Keratinocyte (primary cell): ENCODE results near the gene TNNT3.

ENCODE experiments used
- EZH2 ChIP-seq: IDR thresholded peaks from one replicate; pipeline ENCODE4 v1.6.1; 2012; ENCODE audit warnings: inconsistent platforms, mild to moderate bottlenecking, low read length, moderate library complexity
- TF ChIP-seq, protein P1 (sequence below), 3 experiments: IDR thresholded peaks in 1 of 3; conservative IDR thresholded peaks in 1 of 3; optimal IDR thresholded peaks in 1 of 3; 2 replicates in 2 of 3; 3 replicates in 1 of 3; pipeline versions ENCODE3 to v1.5.1; 2011; ENCODE audit warnings: low read length in 3 of 3, mild to moderate bottlenecking in 3 of 3, moderate library complexity in 2 of 3, control low read depth in 1 of 3, inconsistent platforms in 1 of 3; ENCODE audit not compliant: insufficient read depth in 2 of 3; ENCODE audit errors: extremely low read depth in 1 of 3

DNA sequence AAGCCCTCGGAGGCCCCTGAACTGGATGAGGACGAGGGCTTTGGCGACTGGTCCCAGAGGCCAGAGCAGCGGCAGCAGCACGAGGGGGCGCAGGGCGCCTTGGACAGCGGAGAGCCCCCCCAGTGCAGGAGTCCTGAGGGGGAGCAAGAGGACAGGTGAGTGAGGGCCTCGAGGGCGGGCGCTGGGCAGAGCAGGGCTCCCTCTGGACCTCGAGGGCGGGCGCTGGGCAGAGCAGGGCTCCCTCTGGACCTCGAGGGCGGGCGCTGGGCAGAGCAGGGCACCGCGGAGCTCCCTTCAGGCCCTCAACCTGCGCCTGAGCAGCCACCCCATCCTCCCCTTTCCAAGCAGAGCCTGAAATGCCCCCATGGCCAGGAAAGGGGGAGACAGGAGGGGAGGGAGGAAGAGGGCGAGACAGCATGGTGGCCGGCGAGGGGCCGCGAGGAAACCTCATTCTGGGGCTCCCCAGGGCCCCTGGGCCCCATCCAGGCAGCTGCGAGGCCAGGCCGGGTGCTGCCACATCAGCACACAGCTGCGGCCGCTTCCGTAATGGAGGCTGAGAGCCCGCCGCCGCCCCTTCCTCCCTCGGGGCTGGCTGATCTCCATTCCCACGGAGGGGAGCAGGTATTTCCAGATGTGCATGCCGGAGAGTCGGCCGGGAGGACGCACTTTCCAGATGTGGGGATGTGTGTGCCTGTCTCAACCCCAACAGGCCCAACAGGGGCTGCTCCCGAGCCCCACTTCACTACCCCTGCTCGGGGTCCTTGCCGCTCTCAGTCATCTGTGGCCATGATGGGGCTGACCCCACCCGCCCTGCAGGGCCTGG, 37.9 kb upstream of the TNNT3 start:
- TF ChIP-seq, protein P1, sequence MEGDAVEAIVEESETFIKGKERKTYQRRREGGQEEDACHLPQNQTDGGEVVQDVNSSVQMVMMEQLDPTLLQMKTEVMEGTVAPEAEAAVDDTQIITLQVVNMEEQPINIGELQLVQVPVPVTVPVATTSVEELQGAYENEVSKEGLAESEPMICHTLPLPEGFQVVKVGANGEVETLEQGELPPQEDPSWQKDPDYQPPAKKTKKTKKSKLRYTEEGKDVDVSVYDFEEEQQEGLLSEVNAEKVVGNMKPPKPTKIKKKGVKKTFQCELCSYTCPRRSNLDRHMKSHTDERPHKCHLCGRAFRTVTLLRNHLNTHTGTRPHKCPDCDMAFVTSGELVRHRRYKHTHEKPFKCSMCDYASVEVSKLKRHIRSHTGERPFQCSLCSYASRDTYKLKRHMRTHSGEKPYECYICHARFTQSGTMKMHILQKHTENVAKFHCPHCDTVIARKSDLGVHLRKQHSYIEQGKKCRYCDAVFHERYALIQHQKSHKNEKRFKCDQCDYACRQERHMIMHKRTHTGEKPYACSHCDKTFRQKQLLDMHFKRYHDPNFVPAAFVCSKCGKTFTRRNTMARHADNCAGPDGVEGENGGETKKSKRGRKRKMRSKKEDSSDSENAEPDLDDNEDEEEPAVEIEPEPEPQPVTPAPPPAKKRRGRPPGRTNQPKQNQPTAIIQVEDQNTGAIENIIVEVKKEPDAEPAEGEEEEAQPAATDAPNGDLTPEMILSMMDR (optimal IDR thresholded peaks at IDR 0.05 in 1 of 3, IDR thresholded peaks at IDR 0.05 in 1 of 3, conservative IDR thresholded peaks at IDR 0.05 in 1 of 3; ENCODE audit: extremely low read depth in 1 of 3, insufficient read depth in 2 of 3, low read length in 3 of 3), result no peak
- TF ChIP-seq EZH2, result no peak
